ENCODE results near the gene CHRM1.

Gene CHRM1

DNA sequence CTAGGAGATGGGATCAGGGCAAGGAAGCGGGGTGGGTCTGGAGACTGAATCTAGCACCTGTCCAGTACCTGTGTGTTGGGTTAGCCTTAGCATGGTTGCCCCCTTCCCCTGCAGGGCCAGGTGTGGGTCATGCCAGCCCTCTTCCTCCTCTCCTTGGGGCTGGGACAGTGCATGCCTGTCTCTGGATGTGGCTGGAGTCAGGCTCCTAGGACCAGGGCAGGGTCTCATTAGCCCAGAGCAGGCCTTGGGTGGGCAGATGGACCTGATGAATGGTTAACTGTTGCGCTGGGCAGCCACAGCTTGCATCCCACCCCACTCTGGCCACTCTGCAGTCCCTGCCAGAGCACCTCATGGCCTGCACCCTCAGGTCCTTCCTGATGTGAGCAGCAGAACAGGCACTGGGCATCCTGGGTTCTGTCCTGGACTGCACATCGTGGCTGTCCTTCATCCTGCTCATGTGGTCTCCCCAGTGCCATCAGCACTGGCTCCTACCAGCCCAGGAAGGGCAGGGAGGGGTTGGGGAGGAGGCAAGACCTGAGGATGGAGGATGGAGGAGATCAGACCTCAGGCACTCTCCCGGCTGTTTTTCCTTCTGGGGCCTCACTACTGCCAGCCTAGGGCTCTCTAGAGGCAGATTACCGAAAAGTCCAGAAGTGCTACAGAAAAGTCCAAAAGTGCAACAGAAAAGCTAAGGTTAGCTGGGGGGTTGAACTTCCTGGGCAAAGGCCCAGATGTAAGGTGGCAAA lies 12.8 kb upstream of the CHRM1 start:
- Mint-ChIP-seq H3K4me1 (ENCODE audit: low read depth) (no peaks in the 10 kb centered on the region), H3K36me3 (ENCODE audit: low read depth) (no peaks in the 10 kb centered on the region), H3K9me3 (no peaks in the 10 kb centered on the region), H3K4me3 (no peak overlapping the region), H3K27me3 (ENCODE audit: low read depth) (peaks cover 22% of the 10 kb centered on the region), H3K27ac (no peak overlapping the region)
- no peak for DNase-seq (ENCODE audit: low spot score)

DNA sequence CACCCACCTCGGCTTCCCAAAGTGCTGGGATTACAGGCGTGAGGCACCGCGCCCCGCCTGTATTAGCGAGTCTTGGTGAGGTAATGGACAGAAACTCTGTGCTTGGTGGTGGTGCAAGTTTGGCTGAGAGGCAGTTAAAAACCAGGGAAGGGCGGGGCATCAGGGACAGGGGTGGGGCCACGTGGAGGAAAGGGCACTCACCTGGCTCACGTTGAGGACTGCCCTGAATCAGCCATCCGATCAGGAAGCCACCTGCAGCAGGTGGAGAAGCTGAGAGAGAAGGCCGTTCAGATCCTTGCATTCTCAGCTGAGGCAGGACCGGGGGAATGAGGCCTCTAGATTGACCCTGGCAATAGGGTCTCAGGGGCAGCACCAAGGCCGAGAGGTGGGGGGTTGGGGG lies 12.1 kb upstream of the CHRM1 start:
- H3K4me3 Mint-ChIP-seq: no peak overlapping the region
- H3K4me1 Mint-ChIP-seq (ENCODE audit: low read depth): no peaks in the 10 kb centered on the region
- H3K27ac Mint-ChIP-seq: no peak overlapping the region
- peaks cover 28% of the 10 kb centered on the region for H3K27me3 Mint-ChIP-seq (ENCODE audit: low read depth)
- no peak for DNase-seq (ENCODE audit: low spot score)
- no peaks in the 10 kb centered on the region for H3K36me3 Mint-ChIP-seq (ENCODE audit: low read depth)
- no peaks in the 10 kb centered on the region for H3K9me3 Mint-ChIP-seq

GRCh38 chr11:62931499-62932278 lies 10.5 kb upstream of the CHRM1 start:
- Mint-ChIP-seq H3K4me3 (no peak overlapping the region), H3K36me3 (ENCODE audit: low read depth) (no peaks in the 10 kb centered on the region), H3K4me1 (ENCODE audit: low read depth) (no peaks in the 10 kb centered on the region), H3K27me3 (ENCODE audit: low read depth) (peaks cover 44% of the 10 kb centered on the region), H3K9me3 (no peaks in the 10 kb centered on the region), H3K27ac (no peak overlapping the region)
- DNase-seq (ENCODE audit: low spot score): no peak

DNA sequence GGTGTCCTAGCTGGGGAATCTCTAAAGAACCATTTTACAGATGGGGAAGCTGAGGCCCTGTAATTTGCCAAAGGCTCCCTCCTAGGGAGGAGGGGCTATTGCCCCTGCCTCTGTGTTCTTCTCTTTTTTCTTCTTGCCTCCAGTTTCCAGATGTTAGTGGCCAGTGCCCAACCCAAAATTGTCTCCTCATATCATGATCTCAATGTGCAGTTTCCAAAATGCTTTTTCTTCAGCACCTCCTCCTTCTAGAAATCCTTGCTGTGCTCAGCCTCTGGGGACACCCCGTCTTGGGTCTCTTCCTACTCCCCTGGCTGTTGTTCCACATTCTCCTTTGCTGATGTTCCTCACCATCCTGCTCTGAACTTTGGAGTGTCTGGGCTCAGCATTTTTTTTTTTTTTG lies 9.5 kb upstream of the CHRM1 start:
- H3K27ac Mint-ChIP-seq: no peak overlapping the region
- H3K36me3 Mint-ChIP-seq (ENCODE audit: low read depth): no peaks in the 10 kb centered on the region
- no peak overlapping the region for H3K4me3 Mint-ChIP-seq
- H3K27me3 Mint-ChIP-seq (ENCODE audit: low read depth): peaks cover 55% of the 10 kb centered on the region
- DNase-seq (ENCODE audit: low spot score): no peak
- H3K9me3 Mint-ChIP-seq: no peaks in the 10 kb centered on the region
- H3K4me1 Mint-ChIP-seq (ENCODE audit: low read depth): peaks cover 2% of the 10 kb centered on the region

GRCh38 chr11:62930157-62930556 lies 9.0 kb upstream of the CHRM1 start:
- Mint-ChIP-seq H3K36me3 (ENCODE audit: low read depth) (no peaks in the 10 kb centered on the region), H3K4me3 (no peak overlapping the region), H3K4me1 (ENCODE audit: low read depth) (peaks cover 5% of the 10 kb centered on the region), H3K27me3 (ENCODE audit: low read depth) (peaks cover 60% of the 10 kb centered on the region), H3K9me3 (no peaks in the 10 kb centered on the region), H3K27ac (no peak overlapping the region)
- DNase-seq (ENCODE audit: low spot score): no peak

GRCh38 chr11:62928011-62928410 lies 6.8 kb upstream of the CHRM1 start:
- H3K4me1 Mint-ChIP-seq (ENCODE audit: low read depth): peaks cover 5% of the 10 kb centered on the region
- no peak overlapping the region for H3K27ac Mint-ChIP-seq
- H3K9me3 Mint-ChIP-seq: no peaks in the 10 kb centered on the region
- no peaks in the 10 kb centered on the region for H3K36me3 Mint-ChIP-seq (ENCODE audit: low read depth)
- no peak overlapping the region for H3K4me3 Mint-ChIP-seq
- DNase-seq (ENCODE audit: low spot score): no peak
- H3K27me3 Mint-ChIP-seq (ENCODE audit: low read depth): peaks cover 75% of the 10 kb centered on the region

DNA sequence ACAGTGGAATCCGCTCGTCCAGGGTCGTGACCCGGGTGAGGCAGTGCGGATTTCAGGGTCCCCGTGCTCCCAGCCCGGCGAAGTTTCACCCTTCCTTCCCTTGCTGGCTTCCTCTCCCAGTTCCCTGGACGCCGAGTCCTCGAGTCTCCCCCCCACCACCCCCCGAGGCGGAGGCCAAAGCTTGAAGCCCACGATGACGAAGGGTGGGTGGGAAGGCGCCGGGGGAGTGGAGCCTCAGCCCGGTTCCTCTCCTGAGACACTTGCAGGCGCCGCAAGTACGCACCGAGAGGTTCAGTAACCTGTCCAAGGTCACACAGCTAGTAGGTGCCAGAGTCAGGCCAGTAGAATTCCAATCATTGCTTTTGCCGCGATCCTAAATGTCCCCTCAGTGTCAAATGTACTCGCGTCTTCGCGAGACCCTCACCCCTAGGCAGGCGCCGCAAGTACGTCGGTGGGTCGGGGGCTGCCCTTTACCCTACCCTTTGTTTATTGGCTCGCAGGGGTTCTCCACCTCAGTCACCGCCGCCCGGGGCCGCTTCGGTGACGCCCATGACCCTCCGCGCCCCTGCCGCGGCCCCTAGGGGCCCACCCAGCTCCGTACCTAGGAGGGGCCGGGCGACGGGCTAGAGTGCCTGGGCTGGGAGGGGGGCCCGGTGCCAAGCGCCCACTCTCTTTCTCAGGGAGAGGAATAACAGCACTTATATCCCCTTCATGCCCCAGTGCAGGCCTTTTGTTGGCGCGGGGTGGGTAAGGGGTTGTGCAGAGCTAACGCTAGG lies 5.7 kb upstream of the CHRM1 start:
- H3K4me1 Mint-ChIP-seq (ENCODE audit: low read depth): peaks cover 7% of the 10 kb centered on the region
- no peak overlapping the region for H3K4me3 Mint-ChIP-seq
- H3K27me3 Mint-ChIP-seq (ENCODE audit: low read depth): peaks cover 80% of the 10 kb centered on the region
- H3K27ac Mint-ChIP-seq: no peak overlapping the region
- no peaks in the 10 kb centered on the region for H3K9me3 Mint-ChIP-seq
- H3K36me3 Mint-ChIP-seq (ENCODE audit: low read depth): no peaks in the 10 kb centered on the region
- DNase-seq (ENCODE audit: low spot score): no peak

- Mint-ChIP-seq H3K9me3 (no peaks in the 10 kb centered on the region), H3K27ac (no peak overlapping the region), H3K4me1 (ENCODE audit: low read depth) (peaks cover 7% of the 10 kb centered on the region), H3K36me3 (ENCODE audit: low read depth) (no peaks in the 10 kb centered on the region), H3K27me3 (ENCODE audit: low read depth) (peaks cover 84% of the 10 kb centered on the region), H3K4me3 (no peak overlapping the region)
- no peak for DNase-seq (ENCODE audit: low spot score)
Observed at GRCh38 chr11:62925745-62926679, 4.8 kb upstream of the CHRM1 start.

GRCh38 chr11:62925308-62925707 lies 4.1 kb upstream of the CHRM1 start:
- no peak overlapping the region for H3K27ac Mint-ChIP-seq
- H3K9me3 Mint-ChIP-seq: no peaks in the 10 kb centered on the region
- no peaks in the 10 kb centered on the region for H3K36me3 Mint-ChIP-seq (ENCODE audit: low read depth)
- peaks cover 82% of the 10 kb centered on the region for H3K27me3 Mint-ChIP-seq (ENCODE audit: low read depth)
- DNase-seq (ENCODE audit: low spot score): no peak
- no peak overlapping the region for H3K4me3 Mint-ChIP-seq
- H3K4me1 Mint-ChIP-seq (ENCODE audit: low read depth): peaks cover 7% of the 10 kb centered on the region

- Mint-ChIP-seq H3K4me1 (ENCODE audit: low read depth) (peaks cover 7% of the 10 kb centered on the region), H3K4me3 (peak overlapping the region; percentile 21), H3K9me3 (no peaks in the 10 kb centered on the region), H3K27me3 (ENCODE audit: low read depth) (peaks cover 78% of the 10 kb centered on the region), H3K36me3 (ENCODE audit: low read depth) (no peaks in the 10 kb centered on the region), H3K27ac (no peak overlapping the region)
- DNase-seq (ENCODE audit: low spot score): no peak
Observed at GRCh38 chr11:62923601-62924411, 2.6 kb upstream of the CHRM1 start.

DNA sequence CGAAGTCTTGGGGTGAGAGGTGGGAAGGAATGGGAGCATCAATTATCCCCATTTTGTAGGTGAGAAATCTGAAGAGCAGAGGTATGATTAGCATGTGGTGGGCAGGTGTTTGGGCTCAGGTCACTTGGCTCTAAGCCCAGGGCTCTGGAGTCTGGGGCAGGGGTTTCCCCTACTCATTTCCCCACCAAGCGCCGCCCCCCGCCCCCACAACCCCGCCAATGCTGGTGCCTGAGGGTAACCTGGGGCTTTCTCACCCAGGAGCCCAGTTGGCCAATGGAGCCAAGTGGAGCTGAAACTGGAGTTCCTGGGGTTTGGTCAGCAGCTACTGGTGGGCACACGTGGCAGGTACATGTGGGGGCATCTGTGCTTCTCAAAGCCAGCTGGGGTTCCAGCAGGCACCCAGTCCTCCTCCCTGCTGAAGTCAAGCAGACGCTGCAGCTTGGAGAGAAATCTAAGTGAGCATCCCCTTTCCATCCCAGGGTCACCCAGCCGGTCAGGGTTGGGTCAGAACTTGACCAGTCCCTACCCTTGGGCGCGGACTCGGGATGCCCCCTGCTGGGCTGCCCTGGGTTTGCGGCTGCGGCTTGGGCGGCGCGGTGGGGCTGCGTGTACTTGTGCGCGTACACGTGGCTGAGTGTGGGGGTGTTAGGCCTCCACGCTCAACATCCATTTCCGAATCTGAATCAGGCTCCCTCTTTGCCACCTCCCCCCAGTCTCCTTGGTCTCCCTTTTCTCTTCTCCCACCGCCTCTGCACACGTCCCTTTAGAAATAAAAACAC lies 1.7 kb upstream of the CHRM1 start:
- Mint-ChIP-seq H3K27me3 (ENCODE audit: low read depth) (peaks cover 74% of the 10 kb centered on the region), H3K27ac (no peak overlapping the region), H3K9me3 (no peaks in the 10 kb centered on the region), H3K4me3 (peak overlapping the region; percentile 39), H3K4me1 (ENCODE audit: low read depth) (peaks cover 7% of the 10 kb centered on the region), H3K36me3 (ENCODE audit: low read depth) (no peaks in the 10 kb centered on the region)
- DNase-seq (ENCODE audit: low spot score): peak; percentile 22

DNA sequence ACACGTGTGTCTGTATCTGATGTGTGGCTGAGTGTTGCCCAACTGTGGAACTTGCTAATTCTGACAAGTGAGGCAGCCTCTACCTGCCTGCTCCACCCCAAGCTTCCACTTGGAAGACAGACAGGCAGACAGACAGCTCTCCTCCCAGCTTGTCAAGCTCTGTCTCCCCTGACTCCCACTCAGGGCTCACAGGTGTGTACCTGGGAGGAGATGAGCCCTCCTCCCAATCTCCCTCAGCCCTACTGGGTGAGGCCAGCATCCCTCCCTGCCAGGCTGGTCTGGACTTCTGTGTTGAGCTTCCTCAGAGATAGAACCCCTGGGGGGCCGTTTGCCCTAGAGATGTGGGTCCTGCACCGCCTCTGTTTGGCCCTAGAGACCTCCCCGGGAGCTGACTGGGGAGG lies 1.0 kb upstream of the CHRM1 start:
- Mint-ChIP-seq H3K4me3 (peak overlapping the region; percentile 39), H3K9me3 (no peaks in the 10 kb centered on the region), H3K27me3 (ENCODE audit: low read depth) (peaks cover 67% of the 10 kb centered on the region), H3K4me1 (ENCODE audit: low read depth) (peaks cover 7% of the 10 kb centered on the region), H3K36me3 (ENCODE audit: low read depth) (no peaks in the 10 kb centered on the region), H3K27ac (no peak overlapping the region)
- no peak for DNase-seq (ENCODE audit: low spot score)

Data from T-helper 2 cell treated with Interferon-gamma antibody and Interleukin-4, amounts not matched to agents 5 μg/mL and 100 μg/mL, for 36 hours (primary cell).